ENCODE data around the gene KRTAP9-1.

GRCh38 chr17:41167561-41167960 lies 22.1 kb upstream of the KRTAP9-1 start:
- TF ChIP-seq, protein P1, sequence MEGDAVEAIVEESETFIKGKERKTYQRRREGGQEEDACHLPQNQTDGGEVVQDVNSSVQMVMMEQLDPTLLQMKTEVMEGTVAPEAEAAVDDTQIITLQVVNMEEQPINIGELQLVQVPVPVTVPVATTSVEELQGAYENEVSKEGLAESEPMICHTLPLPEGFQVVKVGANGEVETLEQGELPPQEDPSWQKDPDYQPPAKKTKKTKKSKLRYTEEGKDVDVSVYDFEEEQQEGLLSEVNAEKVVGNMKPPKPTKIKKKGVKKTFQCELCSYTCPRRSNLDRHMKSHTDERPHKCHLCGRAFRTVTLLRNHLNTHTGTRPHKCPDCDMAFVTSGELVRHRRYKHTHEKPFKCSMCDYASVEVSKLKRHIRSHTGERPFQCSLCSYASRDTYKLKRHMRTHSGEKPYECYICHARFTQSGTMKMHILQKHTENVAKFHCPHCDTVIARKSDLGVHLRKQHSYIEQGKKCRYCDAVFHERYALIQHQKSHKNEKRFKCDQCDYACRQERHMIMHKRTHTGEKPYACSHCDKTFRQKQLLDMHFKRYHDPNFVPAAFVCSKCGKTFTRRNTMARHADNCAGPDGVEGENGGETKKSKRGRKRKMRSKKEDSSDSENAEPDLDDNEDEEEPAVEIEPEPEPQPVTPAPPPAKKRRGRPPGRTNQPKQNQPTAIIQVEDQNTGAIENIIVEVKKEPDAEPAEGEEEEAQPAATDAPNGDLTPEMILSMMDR (IDR thresholded peaks at IDR 0.05), result no peak
- no peak for TF ChIP-seq POLR2A (IDR thresholded peaks at IDR 0.05)
